HPDE6-E6E7 (cell line): ENCODE data around the gene RALGAPB.

ENCODE experiments used
- DNase-seq: peaks from one replicate; pipeline ENCODE4 v3.0.0; 2011; ENCODE audit warnings: missing footprints; ENCODE audit errors: extremely low spot score

RALGAPB gene

GRCh38 chr20:38612751-38613515 is 140.3 kb downstream of the RALGAPB start:
- DNase-seq = no peak

GRCh38 chr20:38615283-38615682 is 142.6 kb downstream of the RALGAPB start:
- no peak for DNase-seq

GRCh38 chr20:38616457-38616856 is 143.8 kb downstream of the RALGAPB start:
- no peak for DNase-seq

- DNase-seq = peak; percentile 100
Measured at GRCh38 chr20:38617011-38617829, 144.6 kb downstream of the RALGAPB start.

GRCh38 chr20:38617830-38618196 is 145.2 kb downstream of the RALGAPB start:
- DNase-seq = no peak

GRCh38 chr20:38620441-38620840 is 147.8 kb downstream of the RALGAPB start:
- no peak for DNase-seq

GRCh38 chr20:38623061-38623460 is 150.4 kb downstream of the RALGAPB start:
- no peak for DNase-seq

- DNase-seq = no peak
Measured at GRCh38 chr20:38624084-38624483, 151.4 kb downstream of the RALGAPB start.

- no peak for DNase-seq
Measured at GRCh38 chr20:38625896-38626295, 153.3 kb downstream of the RALGAPB start.

- DNase-seq = no peak
Measured at GRCh38 chr20:38626921-38627659, 154.4 kb downstream of the RALGAPB start.
